H1 (cell line): ENCODE measurements around the gene WNK4. TPM values are rescaled to one million over a fixed set of nuclear protein-coding genes. Genes with fewer than 3 reads are reported as not detected.

Experiments
- CTCF ChIA-PET: fragments of 300-600 bp; sonication (Branson Sonifier 250); formaldehyde crosslinking; loops from one replicate; lab custom pipeline; 2021; ENCODE audit not compliant: partially characterized antibody; lab: Charles Lee
- POLR2A ChIA-PET: fragments of 300-600 bp; sonication (Branson Sonifier 250); formaldehyde crosslinking; loops from one replicate; lab custom pipeline; 2021; ENCODE audit warnings: inconsistent platforms; ENCODE audit not compliant: partially characterized antibody; lab: Charles Lee
- DNase-seq, 2 experiments: peaks; one replicate each; pipeline versions ENCODE4 v3.0.0 to v3.0.0-alpha.2; 2010 to 2022; ENCODE audit warnings: low spot score in 2 of 2, low read depth in 1 of 2, mixed read lengths in 1 of 2
- FAIRE-seq: peaks from 2 replicates; lab custom pipeline; 2011; peaks lifted over from hg19 to GRCh38; lab: Jason Lieb, UNC
- H2AFZ ChIP-seq: 2 replicates; pipeline ENCODE4 v1.8.1; 2012; ENCODE audit warnings: low read length, inconsistent platforms
- H2AK5ac ChIP-seq: 2 replicates; pipeline ENCODE4 v1.6.1; 2013; ENCODE audit warnings: low read depth, low read length
- H2BK120ac ChIP-seq: replicated peaks from 2 replicates; pipeline ENCODE3; 2013; ENCODE audit warnings: low read depth, low read length, inconsistent platforms
- H2BK12ac ChIP-seq: 2 replicates; pipeline ENCODE4 v1.6.1; 2013; ENCODE audit warnings: low read depth, low read length
- H2BK15ac ChIP-seq: 2 replicates; pipeline ENCODE4 v1.6.1; 2013; ENCODE audit warnings: low read length
- H2BK20ac ChIP-seq: 2 replicates; pipeline ENCODE4 v1.6.1; 2013; ENCODE audit warnings: low read length
- H2BK5ac ChIP-seq: 2 replicates; pipeline ENCODE4 v1.6.1; 2013; ENCODE audit warnings: low read depth, low read length
- H3K14ac ChIP-seq: 2 replicates; pipeline ENCODE4 v1.6.1; 2013; ENCODE audit warnings: inconsistent platforms; ENCODE audit not compliant: insufficient read length
- H3K18ac ChIP-seq: 2 replicates; pipeline ENCODE4 v1.6.1; 2013; ENCODE audit warnings: low read length; ENCODE audit errors: extremely low read depth
- H3K23ac ChIP-seq: 2 replicates; pipeline ENCODE4 v1.6.1; 2013; ENCODE audit warnings: inconsistent platforms; ENCODE audit not compliant: insufficient read length
- H3K23me2 ChIP-seq: 2 replicates; pipeline ENCODE4 v1.6.1; 2013; ENCODE audit warnings: low read depth, low read length
- H3K27ac ChIP-seq: 2 replicates; pipeline ENCODE4 v1.6.1; 2011; ENCODE audit warnings: low read depth, low read length, inconsistent platforms
- H3K27me3 ChIP-seq, 4 experiments: replicated peaks in 1 of 4; 1 replicate in 1 of 4; 2 replicates in 3 of 4; pipeline versions ENCODE4 v1.6.1 to v1.8.1; 2011 to 2013; ENCODE audit warnings: low read length in 3 of 4, mild to moderate bottlenecking in 3 of 4, inconsistent platforms in 2 of 4, mixed read lengths in 2 of 4, moderate library complexity in 1 of 4; ENCODE audit not compliant: control insufficient read depth in 3 of 4, insufficient read depth in 3 of 4; ENCODE audit errors: extremely low read depth in 1 of 4
- H3K36me3 ChIP-seq, 4 experiments: 2 replicates each; pipeline versions ENCODE4 v1.6.1 to v1.8.1; 2011 to 2013; ENCODE audit warnings: mild to moderate bottlenecking in 4 of 4, low read length in 3 of 4, moderate library complexity in 2 of 4, control low read depth in 1 of 4, inconsistent platforms in 1 of 4; ENCODE audit not compliant: insufficient read depth in 4 of 4, control insufficient read depth in 2 of 4
- H3K4ac ChIP-seq: replicated peaks from 2 replicates; pipeline ENCODE3; 2013; ENCODE audit warnings: low read length, low read depth, mixed read lengths, inconsistent platforms; ENCODE audit not compliant: insufficient read length
- H3K4me1 ChIP-seq, 4 experiments: replicated peaks in 1 of 4; 1 replicate in 1 of 4; 2 replicates in 3 of 4; pipeline versions ENCODE4 v1.6.1 to v1.8.1; 2011 to 2013; ENCODE audit warnings: low read length in 3 of 4, inconsistent platforms in 2 of 4, mixed read lengths in 1 of 4; ENCODE audit not compliant: insufficient read depth in 4 of 4, control insufficient read depth in 3 of 4
- H3K4me2 ChIP-seq, 2 experiments: 2 replicates each; pipeline versions ENCODE4 v1.6.1 to v1.8.1; 2011 to 2013; ENCODE audit warnings: low read depth in 2 of 2, low read length in 2 of 2, control low read depth in 1 of 2, inconsistent platforms in 1 of 2, mild to moderate bottlenecking in 1 of 2; ENCODE audit not compliant: insufficient read depth in 1 of 2
- H3K4me3 ChIP-seq, 4 experiments: fragments of 200-600, 300-600 bp in 1 of 4; sonication (generic), shearing (Covaris generic), sonication (Bioruptor Twin) in 1 of 4; 2 replicates each; pipeline versions ENCODE4 v1.5.1 to v1.8.1; 2011 to 2016; ENCODE audit warnings: low read length in 4 of 4, low read depth in 3 of 4, control low read depth in 2 of 4, inconsistent platforms in 2 of 4, mild to moderate bottlenecking in 2 of 4, mixed read lengths in 1 of 4, moderate library complexity in 1 of 4; ENCODE audit not compliant: insufficient read depth in 2 of 4; ENCODE audit errors: extremely low read depth in 1 of 4
- H3K56ac ChIP-seq: replicated peaks from 2 replicates; pipeline ENCODE3; 2013; ENCODE audit warnings: low read depth, mild to moderate bottlenecking, mixed read lengths, low read length, inconsistent platforms; ENCODE audit not compliant: insufficient read length
- H3K79me1 ChIP-seq: 2 replicates; pipeline ENCODE4 v1.6.1; 2013; ENCODE audit warnings: low read depth, low read length, control low read depth
- H3K79me2 ChIP-seq, 2 experiments: 2 replicates each; pipeline versions ENCODE4 v1.6.1 to v1.8.1; 2012 to 2013; ENCODE audit warnings: low read length in 2 of 2, mild to moderate bottlenecking in 2 of 2, inconsistent platforms in 1 of 2; ENCODE audit not compliant: insufficient read depth in 2 of 2, control insufficient read depth in 1 of 2
- H3K9ac ChIP-seq, 4 experiments: replicated peaks in 1 of 4; 1 replicate in 1 of 4; 2 replicates in 3 of 4; pipeline versions ENCODE4 v1.6.1 to v1.8.1; 2011 to 2013; ENCODE audit warnings: low read depth in 3 of 4, low read length in 3 of 4, control low read depth in 2 of 4, mild to moderate bottlenecking in 2 of 4, moderate library complexity in 2 of 4, inconsistent platforms in 1 of 4; ENCODE audit errors: extremely low read depth in 1 of 4
- H3K9me3 ChIP-seq, 2 experiments: 2 replicates each; pipeline versions ENCODE4 v1.6.1 to v1.8.1; 2012 to 2013; ENCODE audit warnings: mild to moderate bottlenecking in 2 of 2, moderate library complexity in 2 of 2, control low read depth in 1 of 2, inconsistent platforms in 1 of 2, low read depth in 1 of 2, low read length in 1 of 2, mixed read lengths in 1 of 2; ENCODE audit not compliant: insufficient read depth in 2 of 2
- H4K20me1 ChIP-seq, 2 experiments: replicated peaks in 1 of 2; 2 replicates each; pipeline versions ENCODE3 to v1.8.1; 2011 to 2013; ENCODE audit warnings: inconsistent platforms in 2 of 2, low read length in 2 of 2, mild to moderate bottlenecking in 1 of 2; ENCODE audit not compliant: insufficient read depth in 2 of 2, control insufficient read depth in 1 of 2
- H4K5ac ChIP-seq: 2 replicates; pipeline ENCODE4 v1.6.1; 2013; ENCODE audit warnings: low read length, low read depth, mixed read lengths, inconsistent platforms; ENCODE audit not compliant: insufficient read length
- H4K8ac ChIP-seq: 2 replicates; pipeline ENCODE4 v1.8.0; 2013; ENCODE audit warnings: mild to moderate bottlenecking, moderate library complexity, low read length, inconsistent platforms; ENCODE audit not compliant: insufficient read depth; ENCODE audit errors: extremely low read depth
- H4K91ac ChIP-seq: replicated peaks from 2 replicates; pipeline ENCODE3; 2013; ENCODE audit warnings: low read length, mixed read lengths, inconsistent platforms; ENCODE audit not compliant: insufficient read length
- ATF2 ChIP-seq: IDR thresholded peaks from 2 replicates; pipeline ENCODE4 v1.6.1; 2012; ENCODE audit warnings: low read length, inconsistent platforms
- CHD2 ChIP-seq: IDR thresholded peaks from 2 replicates; pipeline ENCODE4 v1.6.1; 2012; ENCODE audit warnings: low read length, improper control_type of control experiment
- EGR1 ChIP-seq: IDR thresholded peaks from 2 replicates; pipeline ENCODE4 v1.6.1; 2011; ENCODE audit warnings: low read depth, low read length, borderline replicate concordance
- JUN ChIP-seq: IDR thresholded peaks from 2 replicates; pipeline ENCODE4 v1.6.1; 2011; ENCODE audit warnings: low read depth, mild to moderate bottlenecking, improper control_type of control experiment, low read length
- JUND ChIP-seq: IDR thresholded peaks from 2 replicates; pipeline ENCODE4 v1.6.1; 2011; ENCODE audit warnings: mild to moderate bottlenecking, improper control_type of control experiment, low read length
- SAP30 ChIP-seq: fragments of 300-600 bp; sonication (generic); IDR thresholded peaks from 2 replicates; pipeline ENCODE4 v1.7.1; 2012; ENCODE audit warnings: low read length, moderate library complexity, mild to moderate bottlenecking, inconsistent platforms; ENCODE audit not compliant: insufficient read depth, insufficient replicate concordance
- WGBS, 2 experiments: shearing (Covaris generic) in 1 of 2; methylation state at CpG; one replicate each; pipeline versions ENCODE4 v1.1.6 to v1.1.7; 2013 to 2015; ENCODE audit warnings: low lambda C conversion rate in 2 of 2, mixed read lengths in 2 of 2, inconsistent platforms in 1 of 2, low coverage in 1 of 2, missing lambda C conversion rate in 1 of 2; ENCODE audit not compliant: insufficient replicate concordance in 2 of 2, insufficient coverage in 1 of 2, insufficient read length in 1 of 2; ENCODE audit errors: extremely low coverage in 1 of 2, missing lambda C conversion rate in 1 of 2; 5-methylcytosine and 5-hydroxymethylcytosine counted together
- polyA plus RNA-seq, 7 experiments: library from polyadenylated mRNA; depleted of rRNA in 3 of 7; stranded (reverse) in 5 of 7; unstranded in 2 of 7; fragments of >200 nt in 5 of 7; fragments of 200-250 nt in 2 of 7; gene quantifications; 1 replicate in 5 of 7; 2 replicates in 1 of 7; 4 replicates in 1 of 7; pipeline versions ENCODE4 v1.2.1 to v1.2.3, GENCODE V29; 2011 to 2013; ENCODE audit warnings: missing spikeins in 2 of 7, mixed read lengths in 2 of 7
- total RNA-seq: library from RNA; stranded (reverse); fragmentation: NEBNext Ultra II Directional; extraction: Animal tissue kit (Norgen Biotek cat#: 25700); gene quantifications from 2 replicates; pipeline ENCODE4 v1.2.1, GENCODE V29; 2021

WNK4 gene
- total and polyA plus RNA-seq, 2 of the 8 experiments (the other 6 are each of a cell fraction or from before 2014, with no cell fraction given), result 0.21 to 1.7 TPM

- no peak overlapping the region for H3K27ac ChIP-seq
- H4K20me1 ChIP-seq, result no peaks in the 10 kb centered on the region
- no peak overlapping the region for H3K14ac ChIP-seq
- no peaks in the 10 kb centered on the region for H3K79me2 ChIP-seq
- no peak overlapping the region; the same call in none of the 2 replicates for H2AK5ac ChIP-seq
- FAIRE-seq, result no peak
- H3K9me3 ChIP-seq, result no peaks in the 10 kb centered on the region
- ChIA-PET POLR2A (interaction anchor here (1.8 kb wide), 1 partner anchor 9 kb away, joined by 6 read pairs; no protein-coding TSS in a partner anchor), CTCF (interaction anchor here (0.9 to 1.6 kb wide), 4 partner anchors 10 to 35 kb away, joined by 3 to 7 read pairs (median 4); no protein-coding TSS in a partner anchor)
- 92% methylated on average over 49 of the region's 52 CpGs; no CpG with 5 or more reads in 1 of the 2 experiments for WGBS, 2 experiments
- no peak overlapping the region for H3K4ac ChIP-seq
- no peak overlapping the region for H3K23ac ChIP-seq
- no peak overlapping the region; the same call in 1 of the 2 replicates for H2BK12ac ChIP-seq
- H3K23me2 ChIP-seq, result peaks cover 9% of the 10 kb centered on the region
- H3K36me3 ChIP-seq, result no peaks in the 10 kb centered on the region
- peaks cover 0 to 13% (median 7%) of the 10 kb centered on the region in 4 experiments; a peak in 6 of 7 replicates for H3K4me1 ChIP-seq
- no peak overlapping the region for H2BK120ac ChIP-seq
- H2BK15ac ChIP-seq, result no peak overlapping the region
- H3K56ac ChIP-seq, result no peak overlapping the region
- H2BK20ac ChIP-seq, result no peak overlapping the region
- no peak overlapping the region for H2BK5ac ChIP-seq
- H3K4me2 ChIP-seq, result no peak overlapping the region
- H3K9ac ChIP-seq, result no peak overlapping the region
- H3K79me1 ChIP-seq, result no peaks in the 10 kb centered on the region
- H2AFZ ChIP-seq, result no peak overlapping the region
- no peak for DNase-seq
- no peak overlapping the region for H4K8ac ChIP-seq
- no peak overlapping the region for H3K4me3 ChIP-seq
- no peak overlapping the region for H4K5ac ChIP-seq
- H3K18ac ChIP-seq, result no peak overlapping the region
- H4K91ac ChIP-seq, result no peak overlapping the region
- peaks cover 6 to 26% (median 19%) of the 10 kb centered on the region in 4 experiments for H3K27me3 ChIP-seq
- TF ChIP-seq CHD2 (no peak), JUND (no peak), SAP30 (no peak), EGR1 (no peak), JUN (no peak), ATF2 (no peak)
Measured at GRCh38 chr17:42784811-42785592, 4.6 kb downstream of the WNK4 start.
